AG04449 (cell line): ENCODE data around the gene ABCB10.
A peak's percentile ranks its signal among the peaks of the same experiment; 100 is the strongest.

ENCODE experiments used
- CTCF ChIA-PET: fragments of 350-600 bp; formaldehyde crosslinking; extraction: SDS; loops from one replicate; lab custom pipeline; 2021; ENCODE audit warnings: antibody characterized with exemption; lab: Yijun Ruan, JAX
- POLR2A ChIA-PET: fragments of 400-600, 350-600 bp; formaldehyde crosslinking; extraction: SDS; loops from one replicate; lab custom pipeline; 2020; ENCODE audit warnings: antibody characterized with exemption, inconsistent platforms; lab: Yijun Ruan, JAX
- DNase-seq: peaks from one replicate; pipeline ENCODE4 v3.0.0-alpha.2; 2010; ENCODE audit warnings: low read depth, low spot score
- H3K4me3 ChIP-seq: 2 replicates; pipeline ENCODE4 v1.5.1; 2011; ENCODE audit warnings: low read depth, mild to moderate bottlenecking, control low read depth, low read length
- CTCF ChIP-seq: IDR thresholded peaks from one replicate; pipeline ENCODE4 v1.5.1; 2011; ENCODE audit warnings: mild to moderate bottlenecking, moderate library complexity, low read length, control low read depth, inconsistent platforms; ENCODE audit not compliant: insufficient read depth; ENCODE audit errors: missing control alignments

ABCB10 gene

GRCh38 chr1:229558460-229559335, at the start of gene ABCB10:
ABCB10 (minus strand) TSS chr1:229558707; CDS start chr1:229558652, 55 bp downstream.
- DNase-seq: peak; percentile 73
- POLR2A ChIA-PET: interaction anchor here (0.6 to 1.2 kb wide), 6 partner anchors 31 to 1805 kb away, joined by 3 to 6 read pairs (median 3); partner anchors contain the start of genes TAF5L and URB2
- TF ChIP-seq CTCF: peak; percentile 95
- H3K4me3 ChIP-seq: peak within 1 kb of the TSS; percentile 81
- CTCF ChIA-PET: interaction anchor here (0.6 to 4.7 kb wide), 16 partner anchors 11 to 646 kb away, joined by 3 to 36 read pairs (median 4); partner anchors contain the start of genes TAF5L and URB2

- TF ChIP-seq CTCF: no peak
- CTCF ChIA-PET: no interaction called here
These were observed 48.9 kb upstream of the ABCB10 start for GRCh38 chr1:229607370-229607769.

GRCh38 chr1:229603371-229604005, 45.0 kb upstream of the ABCB10 start:
- no peak for DNase-seq
- no peak overlapping the region for H3K4me3 ChIP-seq
- POLR2A ChIA-PET: no interaction called here
- CTCF ChIA-PET: no interaction called here
- TF ChIP-seq CTCF: no peak

More at GRCh38 chr1:229607370-229607769, 48.9 kb upstream of the ABCB10 start:
- H3K4me3 ChIP-seq: no peak overlapping the region
- POLR2A ChIA-PET: no interaction called here
- no peak for DNase-seq

- DNase-seq: no peak
- POLR2A ChIA-PET: no interaction called here
- CTCF ChIA-PET: interaction anchor here (0.8 kb wide), 1 partner anchor 668 kb away, joined by 3 read pairs; no protein-coding TSS in a partner anchor
- H3K4me3 ChIP-seq: no peak overlapping the region
- no peak for TF ChIP-seq CTCF
These were observed 41.7 kb upstream of the ABCB10 start for GRCh38 chr1:229600229-229600628.

DNA sequence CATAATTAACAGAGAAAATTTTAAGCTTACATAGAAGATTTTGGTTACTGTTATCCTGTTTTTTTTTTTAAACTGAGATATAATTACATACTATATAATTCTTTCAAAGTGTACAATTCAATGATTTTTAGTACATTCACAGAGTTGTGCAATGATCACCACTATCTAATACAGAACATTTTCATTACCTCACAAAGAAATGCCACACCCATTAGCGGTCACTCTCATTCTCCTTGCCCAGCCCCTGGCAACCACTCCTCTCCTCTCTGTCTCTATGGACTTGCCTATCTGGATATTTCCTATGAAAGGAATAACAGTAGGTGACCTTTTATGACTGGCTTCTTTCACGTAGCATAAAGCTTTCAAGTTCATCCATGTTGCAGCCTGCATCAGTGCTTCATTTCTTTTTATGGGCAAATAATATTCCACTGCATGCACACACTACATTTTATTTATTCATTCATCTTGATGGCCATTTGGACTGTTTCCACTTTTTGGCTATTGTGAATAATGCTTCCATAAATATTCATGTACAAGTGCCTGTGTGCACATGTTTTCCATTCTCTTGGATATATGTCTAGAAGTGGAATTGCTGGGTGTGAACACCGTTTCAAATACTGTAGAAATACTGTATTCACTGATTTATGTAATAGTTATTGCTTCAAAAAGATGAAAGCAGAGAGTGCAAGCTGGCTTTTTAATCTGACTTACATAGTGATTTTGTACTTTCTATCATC, 40.9 kb upstream of the ABCB10 start:
- ChIA-PET POLR2A (no interaction called here), CTCF (no interaction called here)
- DNase-seq: no peak
- H3K4me3 ChIP-seq: no peak overlapping the region
- TF ChIP-seq CTCF: no peak
